HEK293 (cell line): ENCODE measurements around the gene COA5.

Experiments used
- CTCF ChIA-PET: fragments of 350-600 bp; formaldehyde crosslinking; extraction: SDS; loops from one replicate; lab custom pipeline; 2021; ENCODE audit warnings: antibody characterized with exemption; lab: Yijun Ruan, JAX
- POLR2A ChIA-PET: fragments of 300-600 bp; formaldehyde crosslinking; extraction: SDS; loops from one replicate; lab custom pipeline; 2020; ENCODE audit warnings: antibody characterized with exemption, inconsistent platforms; lab: Yijun Ruan, JAX
- H3K27ac ChIP-seq: fragments of 200-500 bp; sonication (Bioruptor generic); 2 replicates; pipeline ENCODE4 v1.5.1; 2014; ENCODE audit warnings: low read depth, low read length, control low read depth, inconsistent platforms; ENCODE audit errors: extremely low read depth
- H3K36me3 ChIP-seq, 2 experiments: fragments of 200-500 bp in 1 of 2; sonication (Bioruptor generic) in 1 of 2; 1 replicate in 1 of 2; 2 replicates in 1 of 2; pipeline ENCODE4 v1.5.1; 2014 to 2017; ENCODE audit warnings: inconsistent platforms in 2 of 2, low read length in 2 of 2; ENCODE audit not compliant: control insufficient read depth in 2 of 2, insufficient read depth in 1 of 2
- H3K4me1 ChIP-seq: fragments of 200-500 bp; sonication (Bioruptor generic); 2 replicates; pipeline ENCODE4 v1.5.1; 2014; ENCODE audit warnings: mild to moderate bottlenecking, low read length, inconsistent platforms; ENCODE audit not compliant: control insufficient read depth, insufficient read depth
- H3K4me3 ChIP-seq: 2 replicates; pipeline ENCODE4 v1.5.1; 2011; ENCODE audit warnings: low read depth, mild to moderate bottlenecking, control low read depth, low read length, moderate library complexity
- H3K9me3 ChIP-seq: fragments of 200-500 bp; sonication (Bioruptor generic); 2 replicates; pipeline ENCODE4 v1.5.1; 2014; ENCODE audit warnings: low read depth, low read length, inconsistent platforms; ENCODE audit not compliant: control insufficient read depth, insufficient read depth
- FEZF1 ChIP-seq: fragments of 450-650 bp; formaldehyde crosslinking; IDR thresholded peaks from 2 replicates; pipeline ENCODE4 v1.5.1; 2016; ENCODE audit warnings: missing biosample characterization, missing genetic modification characterization
- GLIS2 ChIP-seq: fragments of 450-650 bp; formaldehyde crosslinking; IDR thresholded peaks from 2 replicates; pipeline ENCODE4 v1.5.1; 2016; ENCODE audit warnings: missing biosample characterization, missing genetic modification characterization
- ZBTB21 ChIP-seq: fragments of 450-650 bp; formaldehyde crosslinking; IDR thresholded peaks from 2 replicates; pipeline ENCODE4 v1.5.1; 2017; ENCODE audit warnings: missing biosample characterization, missing genetic modification characterization
- ZFP69B ChIP-seq: fragments of 450-650 bp; formaldehyde crosslinking; IDR thresholded peaks from 2 replicates; pipeline ENCODE4 v1.5.1; 2016; ENCODE audit warnings: missing biosample characterization, missing genetic modification characterization
- ZNF184 ChIP-seq: fragments of 450-650 bp; IDR thresholded peaks from 2 replicates; pipeline ENCODE4 v1.5.1; 2018; ENCODE audit warnings: missing biosample characterization, mild to moderate bottlenecking, missing genetic modification characterization
- ZNF19 ChIP-seq: fragments of 450-650 bp; formaldehyde crosslinking; IDR thresholded peaks from 2 replicates; pipeline ENCODE4; 2016; ENCODE audit warnings: missing biosample characterization, missing genetic modification characterization, low read depth
- ZNF248 ChIP-seq: fragments of 450-650 bp; formaldehyde crosslinking; IDR thresholded peaks from 2 replicates; pipeline ENCODE4 v1.5.1; 2017; ENCODE audit warnings: missing biosample characterization, missing genetic modification characterization
- ZNF302 ChIP-seq: fragments of 450-650 bp; formaldehyde crosslinking; IDR thresholded peaks from 2 replicates; pipeline ENCODE4 v1.5.1; 2016; ENCODE audit warnings: missing biosample characterization, missing genetic modification characterization, low read depth
- ZNF433 ChIP-seq: fragments of 450-650 bp; formaldehyde crosslinking; IDR thresholded peaks from 2 replicates; pipeline ENCODE4 v1.5.1; 2016; ENCODE audit warnings: missing biosample characterization, missing genetic modification characterization, low read depth
- ZNF510 ChIP-seq: fragments of 450-650 bp; formaldehyde crosslinking; IDR thresholded peaks from 2 replicates; pipeline ENCODE4 v1.5.1; 2018; ENCODE audit warnings: mild to moderate bottlenecking, missing genetic modification characterization, missing biosample characterization; ENCODE audit not compliant: insufficient replicate concordance
- ZNF558 ChIP-seq: fragments of 450-650 bp; formaldehyde crosslinking; IDR thresholded peaks from 2 replicates; pipeline ENCODE4 v1.5.1; 2016; ENCODE audit warnings: missing biosample characterization, missing genetic modification characterization
- ZNF707 ChIP-seq: fragments of 450-650 bp; formaldehyde crosslinking; IDR thresholded peaks from 2 replicates; pipeline ENCODE4 v1.5.1; 2016; ENCODE audit warnings: missing biosample characterization, missing genetic modification characterization
- ZNF747 ChIP-seq: fragments of 450-650 bp; formaldehyde crosslinking; IDR thresholded peaks from 2 replicates; pipeline ENCODE4 v1.5.1; 2016; ENCODE audit warnings: missing biosample characterization, missing genetic modification characterization
- TF ChIP-seq, protein P1 (sequence below): fragments of 450-650 bp; formaldehyde crosslinking; IDR thresholded peaks from 2 replicates; pipeline ENCODE4 v1.5.1; 2016; ENCODE audit warnings: missing biosample characterization, missing genetic modification characterization
- TF ChIP-seq, protein P2 (sequence below): fragments of 450-650 bp; formaldehyde crosslinking; IDR thresholded peaks from 2 replicates; pipeline ENCODE4 v1.5.1; 2016; ENCODE audit warnings: missing biosample characterization, missing genetic modification characterization
- TF ChIP-seq, protein P3 (sequence below): fragments of 450-650 bp; formaldehyde crosslinking; IDR thresholded peaks from 2 replicates; pipeline ENCODE4 v1.5.1; 2016; ENCODE audit warnings: missing biosample characterization, missing genetic modification characterization
- TF ChIP-seq, protein P4 (sequence below): fragments of 450-650 bp; formaldehyde crosslinking; conservative IDR thresholded peaks from 2 replicates; pipeline ENCODE4 v1.5.1; 2016; ENCODE audit warnings: low read depth, missing biosample characterization, missing genetic modification characterization
- TF ChIP-seq, protein P5 (sequence below): fragments of 450-650 bp; formaldehyde crosslinking; IDR thresholded peaks from 2 replicates; pipeline ENCODE4 v1.5.1; 2016; ENCODE audit warnings: missing biosample characterization, missing genetic modification characterization

COA5 gene

DNA sequence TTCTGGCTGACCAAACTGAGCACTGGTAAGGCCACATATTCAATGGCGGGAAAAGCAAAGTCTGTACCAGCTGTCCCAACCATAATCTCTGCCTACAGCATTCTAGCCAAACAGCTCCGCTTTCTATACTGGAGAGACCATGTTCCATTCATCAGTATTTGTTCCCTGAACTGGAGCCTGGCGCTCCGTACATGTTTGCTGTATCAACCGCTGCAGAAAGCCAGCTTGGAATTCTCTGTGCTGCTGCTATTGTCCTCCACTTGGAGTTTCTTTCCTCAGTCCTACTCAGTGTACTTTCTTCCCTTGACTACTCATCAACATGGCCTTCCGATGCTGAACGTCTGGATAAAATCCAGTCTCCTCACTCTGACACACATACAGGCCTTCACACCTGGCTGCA lies 1.9 kb downstream of the COA5 start:
- peaks cover 26 to 43% of the 10 kb centered on the region in 2 experiments for H3K36me3 ChIP-seq
- H3K9me3 ChIP-seq = no peaks in the 10 kb centered on the region
- TF ChIP-seq, protein P1, sequence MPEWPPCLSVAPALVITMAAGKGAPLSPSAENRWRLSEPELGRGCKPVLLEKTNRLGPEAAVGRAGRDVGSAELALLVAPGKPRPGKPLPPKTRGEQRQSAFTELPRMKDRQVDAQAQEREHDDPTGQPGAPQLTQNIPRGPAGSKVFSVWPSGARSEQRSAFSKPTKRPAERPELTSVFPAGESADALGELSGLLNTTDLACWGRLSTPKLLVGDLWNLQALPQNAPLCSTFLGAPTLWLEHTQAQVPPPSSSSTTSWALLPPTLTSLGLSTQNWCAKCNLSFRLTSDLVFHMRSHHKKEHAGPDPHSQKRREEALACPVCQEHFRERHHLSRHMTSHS = no peak
- TF ChIP-seq ZNF558 = no peak
- TF ChIP-seq, protein P2, sequence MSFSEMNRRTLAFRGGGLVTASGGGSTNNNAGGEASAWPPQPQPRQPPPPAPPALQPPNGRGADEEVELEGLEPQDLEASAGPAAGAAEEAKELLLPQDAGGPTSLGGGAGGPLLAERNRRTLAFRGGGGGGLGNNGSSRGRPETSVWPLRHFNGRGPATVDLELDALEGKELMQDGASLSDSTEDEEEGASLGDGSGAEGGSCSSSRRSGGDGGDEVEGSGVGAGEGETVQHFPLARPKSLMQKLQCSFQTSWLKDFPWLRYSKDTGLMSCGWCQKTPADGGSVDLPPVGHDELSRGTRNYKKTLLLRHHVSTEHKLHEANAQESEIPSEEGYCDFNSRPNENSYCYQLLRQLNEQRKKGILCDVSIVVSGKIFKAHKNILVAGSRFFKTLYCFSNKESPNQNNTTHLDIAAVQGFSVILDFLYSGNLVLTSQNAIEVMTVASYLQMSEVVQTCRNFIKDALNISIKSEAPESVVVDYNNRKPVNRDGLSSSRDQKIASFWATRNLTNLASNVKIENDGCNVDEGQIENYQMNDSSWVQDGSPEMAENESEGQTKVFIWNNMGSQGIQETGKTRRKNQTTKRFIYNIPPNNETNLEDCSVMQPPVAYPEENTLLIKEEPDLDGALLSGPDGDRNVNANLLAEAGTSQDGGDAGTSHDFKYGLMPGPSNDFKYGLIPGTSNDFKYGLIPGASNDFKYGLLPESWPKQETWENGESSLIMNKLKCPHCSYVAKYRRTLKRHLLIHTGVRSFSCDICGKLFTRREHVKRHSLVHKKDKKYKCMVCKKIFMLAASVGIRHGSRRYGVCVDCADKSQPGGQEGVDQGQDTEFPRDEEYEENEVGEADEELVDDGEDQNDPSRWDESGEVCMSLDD = no peak
- TF ChIP-seq ZNF184 (tag by site-specific recombination) = no peak
- no peak for TF ChIP-seq GLIS2
- TF ChIP-seq, protein P3, sequence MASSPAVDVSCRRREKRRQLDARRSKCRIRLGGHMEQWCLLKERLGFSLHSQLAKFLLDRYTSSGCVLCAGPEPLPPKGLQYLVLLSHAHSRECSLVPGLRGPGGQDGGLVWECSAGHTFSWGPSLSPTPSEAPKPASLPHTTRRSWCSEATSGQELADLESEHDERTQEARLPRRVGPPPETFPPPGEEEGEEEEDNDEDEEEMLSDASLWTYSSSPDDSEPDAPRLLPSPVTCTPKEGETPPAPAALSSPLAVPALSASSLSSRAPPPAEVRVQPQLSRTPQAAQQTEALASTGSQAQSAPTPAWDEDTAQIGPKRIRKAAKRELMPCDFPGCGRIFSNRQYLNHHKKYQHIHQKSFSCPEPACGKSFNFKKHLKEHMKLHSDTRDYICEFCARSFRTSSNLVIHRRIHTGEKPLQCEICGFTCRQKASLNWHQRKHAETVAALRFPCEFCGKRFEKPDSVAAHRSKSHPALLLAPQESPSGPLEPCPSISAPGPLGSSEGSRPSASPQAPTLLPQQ (tag by site-specific recombination) = no peak
- no peak for TF ChIP-seq ZNF510 (tag by site-specific recombination)
- no peak for TF ChIP-seq ZNF747 (tag by site-specific recombination)
- TF ChIP-seq ZNF707 (tag by site-specific recombination) = no peak
- TF ChIP-seq ZNF248 = no peak
- no peak for TF ChIP-seq FEZF1
- TF ChIP-seq, protein P4, sequence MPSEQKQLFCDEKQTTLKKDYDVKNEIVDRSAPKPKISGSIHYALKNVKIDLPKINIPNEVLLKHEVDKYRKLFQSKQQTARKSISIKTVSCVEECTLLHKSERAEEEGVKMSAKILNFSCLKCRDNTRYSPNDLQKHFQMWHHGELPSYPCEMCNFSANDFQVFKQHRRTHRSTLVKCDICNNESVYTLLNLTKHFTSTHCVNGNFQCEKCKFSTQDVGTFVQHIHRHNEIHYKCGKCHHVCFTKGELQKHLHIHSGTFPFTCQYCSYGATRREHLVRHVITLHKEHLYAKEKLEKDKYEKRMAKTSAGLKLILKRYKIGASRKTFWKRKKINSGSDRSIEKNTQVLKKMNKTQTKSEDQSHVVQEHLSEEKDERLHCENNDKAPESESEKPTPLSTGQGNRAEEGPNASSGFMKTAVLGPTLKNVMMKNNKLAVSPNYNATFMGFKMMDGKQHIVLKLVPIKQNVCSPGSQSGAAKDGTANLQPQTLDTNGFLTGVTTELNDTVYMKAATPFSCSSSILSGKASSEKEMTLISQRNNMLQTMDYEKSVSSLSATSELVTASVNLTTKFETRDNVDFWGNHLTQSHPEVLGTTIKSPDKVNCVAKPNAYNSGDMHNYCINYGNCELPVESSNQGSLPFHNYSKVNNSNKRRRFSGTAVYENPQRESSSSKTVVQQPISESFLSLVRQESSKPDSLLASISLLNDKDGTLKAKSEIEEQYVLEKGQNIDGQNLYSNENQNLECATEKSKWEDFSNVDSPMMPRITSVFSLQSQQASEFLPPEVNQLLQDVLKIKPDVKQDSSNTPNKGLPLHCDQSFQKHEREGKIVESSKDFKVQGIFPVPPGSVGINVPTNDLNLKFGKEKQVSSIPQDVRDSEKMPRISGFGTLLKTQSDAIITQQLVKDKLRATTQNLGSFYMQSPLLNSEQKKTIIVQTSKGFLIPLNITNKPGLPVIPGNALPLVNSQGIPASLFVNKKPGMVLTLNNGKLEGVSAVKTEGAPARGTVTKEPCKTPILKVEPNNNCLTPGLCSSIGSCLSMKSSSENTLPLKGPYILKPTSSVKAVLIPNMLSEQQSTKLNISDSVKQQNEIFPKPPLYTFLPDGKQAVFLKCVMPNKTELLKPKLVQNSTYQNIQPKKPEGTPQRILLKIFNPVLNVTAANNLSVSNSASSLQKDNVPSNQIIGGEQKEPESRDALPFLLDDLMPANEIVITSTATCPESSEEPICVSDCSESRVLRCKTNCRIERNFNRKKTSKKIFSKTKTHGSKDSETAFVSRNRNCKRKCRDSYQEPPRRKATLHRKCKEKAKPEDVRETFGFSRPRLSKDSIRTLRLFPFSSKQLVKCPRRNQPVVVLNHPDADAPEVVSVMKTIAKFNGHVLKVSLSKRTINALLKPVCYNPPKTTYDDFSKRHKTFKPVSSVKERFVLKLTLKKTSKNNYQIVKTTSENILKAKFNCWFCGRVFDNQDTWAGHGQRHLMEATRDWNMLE = no peak
- TF ChIP-seq ZFP69B (tag by site-specific recombination) = no peak
- TF ChIP-seq ZNF19 = no peak
- TF ChIP-seq, protein P5, sequence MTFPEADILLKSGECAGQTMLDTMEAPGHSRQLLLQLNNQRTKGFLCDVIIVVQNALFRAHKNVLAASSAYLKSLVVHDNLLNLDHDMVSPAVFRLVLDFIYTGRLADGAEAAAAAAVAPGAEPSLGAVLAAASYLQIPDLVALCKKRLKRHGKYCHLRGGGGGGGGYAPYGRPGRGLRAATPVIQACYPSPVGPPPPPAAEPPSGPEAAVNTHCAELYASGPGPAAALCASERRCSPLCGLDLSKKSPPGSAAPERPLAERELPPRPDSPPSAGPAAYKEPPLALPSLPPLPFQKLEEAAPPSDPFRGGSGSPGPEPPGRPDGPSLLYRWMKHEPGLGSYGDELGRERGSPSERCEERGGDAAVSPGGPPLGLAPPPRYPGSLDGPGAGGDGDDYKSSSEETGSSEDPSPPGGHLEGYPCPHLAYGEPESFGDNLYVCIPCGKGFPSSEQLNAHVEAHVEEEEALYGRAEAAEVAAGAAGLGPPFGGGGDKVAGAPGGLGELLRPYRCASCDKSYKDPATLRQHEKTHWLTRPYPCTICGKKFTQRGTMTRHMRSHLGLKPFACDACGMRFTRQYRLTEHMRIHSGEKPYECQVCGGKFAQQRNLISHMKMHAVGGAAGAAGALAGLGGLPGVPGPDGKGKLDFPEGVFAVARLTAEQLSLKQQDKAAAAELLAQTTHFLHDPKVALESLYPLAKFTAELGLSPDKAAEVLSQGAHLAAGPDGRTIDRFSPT (tag by site-specific recombination) = no peak
- no peak for TF ChIP-seq ZNF302 (tag by site-specific recombination)
- no peak for TF ChIP-seq ZNF433
- no peak for TF ChIP-seq ZBTB21 (tag by site-specific recombination)
- H3K4me3 ChIP-seq = no peak overlapping the region
- ChIA-PET POLR2A (no interaction called here), CTCF (interaction anchor here (0.5 kb wide), 1 partner anchor 32 kb away, joined by 3 read pairs; no protein-coding TSS in a partner anchor)
- H3K4me1 ChIP-seq = peaks cover 15% of the 10 kb centered on the region
- H3K27ac ChIP-seq = no peak overlapping the region
